GM19328 (cell line): ENCODE results near the gene TBX1.

Experiments
- ATAC-seq: cut with Tn5 transposase; IDR thresholded peaks from one replicate; pipeline ENCODE4 v1.9.1; 2021; ENCODE audit warnings: mild to moderate bottlenecking, moderate library complexity; ENCODE audit not compliant: unreplicated experiment

TBX1 gene

DNA sequence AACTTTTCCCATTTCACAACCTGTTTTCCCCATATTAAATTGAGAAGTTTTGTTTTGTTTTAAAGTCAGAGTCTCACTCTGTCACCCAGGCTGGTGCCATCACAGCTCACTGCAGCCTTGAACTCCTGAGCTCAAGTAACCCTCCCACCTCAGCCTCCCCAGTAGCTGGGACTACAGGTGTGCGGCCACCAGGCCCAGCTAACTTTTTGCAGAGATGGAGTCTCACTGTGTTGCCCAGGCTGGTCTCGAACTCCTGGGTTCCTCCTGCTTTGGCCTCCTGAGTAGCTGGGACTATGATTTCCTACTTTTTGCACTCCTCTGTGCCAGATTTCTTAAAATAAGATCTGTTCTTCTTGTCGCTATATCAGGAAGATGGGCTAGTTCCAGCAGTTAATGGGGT is 49.2 kb downstream of the TBX1 start:
- no peak for ATAC-seq

DNA sequence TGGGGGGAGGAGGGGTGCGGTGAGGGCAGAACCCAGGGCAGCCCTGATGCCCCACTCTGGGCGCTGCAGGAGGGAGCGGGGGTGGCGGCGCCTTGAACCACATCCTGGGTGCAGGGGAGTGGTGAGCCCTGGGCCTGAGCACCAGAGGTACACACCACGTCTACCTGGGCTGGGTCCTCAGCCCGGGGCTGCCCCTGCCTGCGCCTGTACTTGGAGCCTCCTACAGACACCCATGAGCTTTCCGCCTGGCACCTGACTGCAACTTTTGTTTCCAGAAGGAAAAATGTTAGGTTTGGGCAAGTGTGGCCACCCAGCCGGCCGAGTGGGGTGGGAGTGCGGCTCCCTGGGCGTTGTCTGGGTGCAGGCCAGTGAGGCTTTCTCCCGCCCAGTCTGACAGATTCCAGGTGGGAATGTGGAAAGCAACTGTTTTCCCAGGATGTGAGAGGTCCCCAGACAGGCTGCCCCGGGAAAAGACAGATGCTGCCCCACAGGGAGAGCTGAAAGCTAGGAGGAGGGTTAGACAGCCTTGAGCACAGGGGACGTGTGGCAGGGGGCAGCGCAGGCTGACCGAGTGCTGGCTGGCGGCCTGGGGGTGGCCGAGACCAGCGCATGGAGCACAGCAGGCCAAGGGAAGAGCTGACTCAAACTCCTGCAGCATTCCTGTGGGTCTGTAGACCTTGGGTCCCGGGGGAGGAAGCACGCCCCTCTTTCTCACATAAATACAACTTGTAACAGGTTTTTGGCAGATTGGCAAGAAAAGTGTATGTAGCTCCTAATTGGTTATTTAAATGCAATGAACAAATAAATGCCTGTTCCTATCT is 50.0 kb downstream of the TBX1 start:
- no peak for ATAC-seq

DNA sequence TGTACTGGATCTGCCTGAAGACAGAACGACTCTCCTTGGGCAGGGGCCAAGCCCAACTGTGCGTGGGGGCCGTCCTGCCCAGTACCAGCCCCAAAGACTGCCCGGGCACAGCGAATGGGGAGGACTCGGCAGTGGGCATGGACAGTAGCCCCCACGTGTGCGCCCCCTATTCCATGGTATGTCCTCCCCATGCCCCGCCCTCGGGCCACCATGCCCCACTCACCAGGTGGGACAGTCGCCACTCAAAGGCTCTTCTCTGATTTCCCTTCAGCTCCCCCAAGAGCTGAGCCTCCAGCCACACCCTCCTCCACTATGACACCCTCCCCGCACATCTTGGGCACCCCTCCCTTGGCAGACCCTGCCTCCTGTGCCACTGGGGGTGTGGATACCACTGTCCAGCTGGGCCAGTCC is 50.6 kb downstream of the TBX1 start:
- no peak for ATAC-seq

DNA sequence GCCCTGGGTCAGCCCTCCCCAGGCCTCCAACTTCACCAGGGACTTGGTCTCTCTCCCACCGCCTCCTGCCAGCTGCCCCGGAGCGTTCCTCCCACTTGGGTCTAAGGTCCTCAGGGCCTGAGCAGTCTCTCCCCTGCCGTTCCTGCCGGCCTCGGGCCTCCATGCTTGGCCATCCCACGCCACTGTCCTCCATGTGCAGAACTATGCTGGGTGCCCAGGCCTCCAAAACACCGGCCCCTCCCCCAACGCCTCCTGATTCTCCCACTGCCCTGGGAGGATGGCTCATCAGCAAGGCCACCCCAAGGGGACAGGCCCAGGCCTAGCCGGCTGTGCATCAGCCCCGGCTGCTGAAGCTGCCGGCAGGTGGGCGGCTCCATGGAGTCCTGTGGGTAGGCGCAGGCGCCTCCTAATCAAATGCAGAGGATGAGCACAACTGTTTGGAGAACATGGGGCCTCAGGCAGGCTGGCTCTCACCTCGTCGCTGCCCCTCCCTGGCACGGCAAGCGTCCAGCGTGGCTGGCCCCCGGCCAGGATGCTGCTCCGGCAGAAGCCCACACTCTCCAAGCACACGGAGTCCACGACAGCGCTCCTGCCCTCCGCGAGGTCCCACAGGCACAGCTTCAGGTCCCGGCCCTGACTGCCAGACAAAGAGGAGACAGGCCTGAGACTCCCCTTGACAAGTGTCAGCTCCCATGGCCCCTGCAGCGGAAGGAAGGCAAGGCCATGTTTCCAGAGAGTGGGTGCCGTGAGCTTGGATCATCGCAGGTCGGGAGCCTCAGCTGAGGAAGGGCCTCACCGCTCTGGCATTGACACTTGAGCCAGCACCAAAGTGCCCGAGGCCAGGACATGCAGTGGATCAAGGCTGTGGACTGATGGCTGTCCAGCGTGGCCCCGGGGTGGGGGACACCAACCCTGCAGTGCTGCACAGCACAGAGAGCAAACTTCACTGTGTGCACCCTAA is 51.5 kb downstream of the TBX1 start:
- no peak for ATAC-seq

DNA sequence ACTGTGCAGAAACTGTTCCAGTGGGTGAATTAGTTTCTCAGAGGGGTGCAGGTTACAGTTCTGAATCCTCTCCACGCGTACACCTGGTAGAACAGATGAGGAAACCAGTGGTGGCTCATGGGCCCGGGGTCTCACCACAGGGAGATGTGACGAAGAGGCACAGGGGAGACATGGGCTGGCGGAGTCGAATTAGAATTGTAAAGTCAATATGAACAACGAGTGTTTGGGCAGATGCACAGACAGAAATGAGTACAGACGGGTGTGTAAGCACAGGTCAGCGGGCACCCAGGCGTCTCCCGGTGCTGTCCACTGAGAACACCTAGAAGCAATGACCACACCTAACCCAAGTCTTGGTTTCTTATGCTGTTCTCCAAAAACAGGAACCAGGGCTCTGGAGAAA is 52.3 kb downstream of the TBX1 start:
- no peak for ATAC-seq

DNA sequence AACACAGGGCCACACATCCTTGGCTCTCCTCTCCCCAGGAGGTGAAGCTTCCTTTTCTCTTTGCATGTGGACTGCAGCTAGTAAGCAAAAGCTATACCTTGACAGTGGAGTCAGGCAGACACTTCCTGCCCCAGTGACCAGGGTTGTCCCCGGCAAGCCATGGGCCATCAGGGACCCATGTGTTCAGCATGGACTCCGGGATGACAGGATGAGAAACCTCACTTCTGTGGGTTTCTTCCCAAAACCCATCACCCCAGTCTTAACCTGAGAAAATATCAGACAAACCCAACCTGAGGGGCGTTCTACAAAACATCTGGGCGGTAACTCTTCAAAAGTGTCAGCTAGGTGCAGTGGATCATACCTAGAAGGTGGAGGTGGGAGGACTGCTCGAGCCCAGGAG is 53.9 kb downstream of the TBX1 start:
- ATAC-seq = no peak

DNA sequence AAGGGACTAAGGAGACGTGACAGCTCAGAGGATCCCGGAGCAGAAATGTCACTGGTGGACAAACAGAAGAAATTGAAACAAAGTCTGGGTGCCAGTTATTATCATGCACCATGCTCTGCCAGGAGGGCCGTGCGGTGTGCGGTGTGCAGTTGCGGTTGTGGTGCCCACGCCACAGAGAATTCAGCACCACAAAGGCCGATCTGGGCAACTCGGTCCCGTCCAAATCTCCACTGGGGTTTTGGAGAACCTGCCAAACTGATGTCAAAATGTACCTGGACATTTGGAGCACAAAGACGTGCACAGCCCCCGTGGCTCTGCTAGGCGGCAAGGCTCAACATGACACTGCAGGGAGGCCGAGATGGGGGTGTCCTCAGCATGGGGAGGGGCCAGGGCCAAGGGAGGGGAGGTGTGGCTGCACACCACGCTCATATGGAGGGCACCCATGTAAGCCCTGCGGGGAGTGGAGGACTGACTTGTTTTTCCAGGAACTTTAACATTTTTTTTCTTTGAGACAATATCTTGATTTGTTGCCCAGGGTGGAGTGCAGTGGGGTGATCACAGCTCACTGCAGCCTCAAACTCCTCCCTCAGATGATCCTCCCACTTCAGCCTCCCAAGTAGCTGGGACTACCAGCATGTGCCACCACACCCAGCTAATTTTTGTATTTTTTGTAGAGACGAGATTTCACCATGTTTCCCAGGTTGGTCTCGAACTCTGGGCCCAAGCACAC is 54.7 kb downstream of the TBX1 start:
- ATAC-seq = no peak

DNA sequence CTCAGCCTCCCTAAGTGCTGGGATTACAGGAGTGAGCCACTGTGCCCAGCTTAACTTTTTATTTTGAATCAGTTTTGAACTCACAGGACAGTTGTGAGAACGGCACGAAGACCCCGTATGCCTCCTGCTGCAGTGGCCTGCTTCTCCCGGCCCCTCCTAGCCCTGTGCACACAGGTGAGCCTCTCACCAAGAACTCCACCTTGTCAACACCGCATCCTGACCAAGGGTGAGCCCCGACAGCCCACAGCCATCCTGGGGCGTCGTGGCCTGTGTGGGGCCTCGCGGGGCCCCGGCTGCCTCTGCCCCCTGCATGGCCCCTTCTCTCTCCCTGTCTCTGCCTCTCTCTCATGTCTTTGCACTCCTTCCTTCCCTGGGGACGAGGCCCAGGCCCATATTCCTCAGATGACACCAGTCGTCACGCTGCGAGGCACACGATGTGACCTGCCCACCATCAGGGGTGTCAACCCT is 55.3 kb downstream of the TBX1 start:
- no peak for ATAC-seq

DNA sequence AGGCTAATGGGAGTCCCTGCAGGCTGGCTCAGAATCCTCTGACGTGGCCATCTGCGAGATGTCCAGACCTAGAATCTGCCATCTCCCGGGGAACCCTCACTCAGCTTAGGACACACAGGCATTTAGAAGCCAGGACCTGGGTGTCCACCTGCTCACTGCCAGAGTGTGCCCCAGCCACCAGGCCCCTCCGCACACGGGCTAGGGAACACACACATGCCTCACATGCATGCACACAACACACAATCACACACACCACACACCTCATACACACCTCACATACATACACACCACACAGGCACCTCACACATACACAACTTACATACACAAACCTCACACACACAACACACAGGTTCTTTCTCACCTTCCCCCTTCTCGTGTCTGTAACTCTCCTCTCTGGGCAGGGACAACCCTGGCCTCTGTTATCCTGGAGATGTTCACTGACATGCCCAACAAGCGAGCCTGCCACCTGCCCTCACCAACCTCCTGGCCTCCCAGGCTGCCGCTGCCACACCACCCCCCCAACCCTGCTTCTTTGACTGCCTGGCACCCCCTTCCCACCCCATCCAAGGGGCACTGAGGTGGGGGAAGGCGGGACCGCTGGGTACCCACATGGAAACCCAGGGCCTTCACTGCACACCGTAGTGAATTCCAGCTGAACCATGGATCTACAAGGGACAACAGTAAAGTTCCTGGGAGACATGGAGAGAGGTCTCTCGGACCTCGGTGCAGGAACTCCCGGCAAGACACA is 56.0 kb downstream of the TBX1 start:
- ATAC-seq = no peak
